IPS DF 6.9 (cell line): Measurements from ENCODE around the gene CDC42SE1.

Experiments used
- DNase-seq: peaks from one replicate; pipeline ENCODE4 v3.0.0-alpha.2; 2013; ENCODE audit warnings: low read depth, low spot score
- H3K27ac ChIP-seq: one replicate; pipeline ENCODE4 v1.5.1; 2013; ENCODE audit warnings: low read length, control low read depth
- H3K27me3 ChIP-seq: 2 replicates; pipeline ENCODE4 v1.6.1; 2013; ENCODE audit warnings: mild to moderate bottlenecking, low read length; ENCODE audit not compliant: control insufficient read depth, insufficient read depth
- H3K36me3 ChIP-seq: 2 replicates; pipeline ENCODE4 v1.6.1; 2013; ENCODE audit warnings: low read length; ENCODE audit not compliant: control insufficient read depth, insufficient read depth
- H3K4me1 ChIP-seq: 2 replicates; pipeline ENCODE4 v1.6.1; 2013; ENCODE audit warnings: low read length; ENCODE audit not compliant: control insufficient read depth, insufficient read depth
- H3K4me3 ChIP-seq: 2 replicates; pipeline ENCODE4 v1.5.1; 2013; ENCODE audit warnings: mild to moderate bottlenecking, low read length
- H3K9me3 ChIP-seq: 2 replicates; pipeline ENCODE4 v1.6.1; 2013; ENCODE audit warnings: low read length, inconsistent platforms; ENCODE audit not compliant: control insufficient read depth, insufficient read depth
- WGBS: extraction: QIAGEN DNeasy Blood & Tissue Kit; methylation state at CpG from one replicate; pipeline ENCODE4 v1.1.7; 2013; ENCODE audit warnings: mixed read lengths, missing lambda C conversion rate; ENCODE audit not compliant: insufficient read length, insufficient coverage; 5-methylcytosine and 5-hydroxymethylcytosine counted together

CDC42SE1 gene

GRCh38 chr1:151067185-151067584, 7.8 kb upstream of the CDC42SE1 start:
- no peaks in the 10 kb centered on the region for H3K36me3 ChIP-seq
- H3K9me3 ChIP-seq: no peaks in the 10 kb centered on the region
- WGBS: no CpG with 5 or more reads among the region's 4 CpGs
- no peaks in the 10 kb centered on the region for H3K4me1 ChIP-seq
- DNase-seq: no peak
- H3K4me3 ChIP-seq: no peak overlapping the region
- no peak overlapping the region for H3K27ac ChIP-seq
- no peaks in the 10 kb centered on the region for H3K27me3 ChIP-seq

GRCh38 chr1:151065089-151065645, 5.7 kb upstream of the CDC42SE1 start:
- H3K9me3 ChIP-seq: no peaks in the 10 kb centered on the region
- H3K27ac ChIP-seq: no peak overlapping the region
- no peak for DNase-seq
- no peaks in the 10 kb centered on the region for H3K27me3 ChIP-seq
- no peaks in the 10 kb centered on the region for H3K4me1 ChIP-seq
- H3K4me3 ChIP-seq: no peak overlapping the region
- no peaks in the 10 kb centered on the region for H3K36me3 ChIP-seq

- peaks cover 1% of the 10 kb centered on the region; the same call in 1 of the 2 replicates for H3K4me1 ChIP-seq
- no peak for DNase-seq
- no peak overlapping the region for H3K4me3 ChIP-seq
- no peaks in the 10 kb centered on the region for H3K27me3 ChIP-seq
- WGBS: no CpG with 5 or more reads among the region's 3 CpGs
- no peaks in the 10 kb centered on the region for H3K36me3 ChIP-seq
- H3K9me3 ChIP-seq: no peaks in the 10 kb centered on the region
- no peak overlapping the region for H3K27ac ChIP-seq
Measured at GRCh38 chr1:151062741-151063371, 3.4 kb upstream of the CDC42SE1 start.

GRCh38 chr1:151061704-151062103, 2.3 kb upstream of the CDC42SE1 start:
- DNase-seq: no peak
- Histone ChIP-seq H3K4me3 (no peak overlapping the region), H3K9me3 (no peaks in the 10 kb centered on the region), H3K27me3 (no peaks in the 10 kb centered on the region), H3K27ac (no peak overlapping the region), H3K4me1 (peaks cover 1% of the 10 kb centered on the region; the same call in 1 of the 2 replicates), H3K36me3 (peaks cover 1% of the 10 kb centered on the region; the same call in 1 of the 2 replicates)
- no CpG with 5 or more reads among the region's 2 CpGs for WGBS

GRCh38 chr1:151060657-151061421, 1.4 kb upstream of the CDC42SE1 start:
- no peaks in the 10 kb centered on the region for H3K27me3 ChIP-seq
- peak overlapping the region; percentile 97; the same call in 1 of the 2 replicates for H3K4me3 ChIP-seq
- no peaks in the 10 kb centered on the region for H3K9me3 ChIP-seq
- no CpG with 5 or more reads among the region's 4 CpGs for WGBS
- peaks cover 1% of the 10 kb centered on the region; the same call in 1 of the 2 replicates for H3K4me1 ChIP-seq
- H3K27ac ChIP-seq: no peak overlapping the region
- peaks cover 4% of the 10 kb centered on the region; the same call in 1 of the 2 replicates for H3K36me3 ChIP-seq
- no peak for DNase-seq

- Histone ChIP-seq H3K27ac (no peak within 1 kb of the TSS), H3K36me3 (peaks cover 11% of the 10 kb centered on the region; the same call in 1 of the 2 replicates)
- no peak for DNase-seq
Measured at GRCh38 chr1:151060007-151060656, 710 bp upstream of the CDC42SE1 start, which contains the start of gene MLLT11. MLLT11 (plus strand) TSS chr1:151060397; CDS start chr1:151067225, 6,828 bp downstream.

GRCh38 chr1:151058692-151059091, 730 bp downstream of the CDC42SE1 start:
- WGBS: no CpG with 5 or more reads among the region's 10 CpGs
- peak overlapping the region; percentile 97 for H3K4me3 ChIP-seq
- no peaks in the 10 kb centered on the region for H3K9me3 ChIP-seq
- no peaks in the 10 kb centered on the region for H3K27me3 ChIP-seq
- H3K27ac ChIP-seq: no peak overlapping the region
- peaks cover 22% of the 10 kb centered on the region; the same call in 1 of the 2 replicates for H3K36me3 ChIP-seq
- H3K4me1 ChIP-seq: peaks cover 1% of the 10 kb centered on the region; the same call in 1 of the 2 replicates
- no peak for DNase-seq

More at GRCh38 chr1:151060007-151060656, 710 bp upstream of the CDC42SE1 start, which contains the start of gene MLLT11:
- H3K9me3 ChIP-seq: no peaks in the 10 kb centered on the region
- no CpG with 5 or more reads among the region's 15 CpGs for WGBS
- H3K4me3 ChIP-seq: peak within 1 kb of the TSS; percentile 97
- H3K27me3 ChIP-seq: no peaks in the 10 kb centered on the region
- peaks cover 1% of the 10 kb centered on the region; the same call in 1 of the 2 replicates for H3K4me1 ChIP-seq

GRCh38 chr1:151056149-151056548, 3.3 kb downstream of the CDC42SE1 start:
- Histone ChIP-seq H3K9me3 (no peaks in the 10 kb centered on the region), H3K27me3 (no peaks in the 10 kb centered on the region), H3K27ac (no peak overlapping the region), H3K36me3 (peaks cover 27% of the 10 kb centered on the region; the same call in 1 of the 2 replicates), H3K4me1 (peaks cover 1% of the 10 kb centered on the region; the same call in 1 of the 2 replicates), H3K4me3 (no peak overlapping the region)
- no peak for DNase-seq
- WGBS: no CpG with 5 or more reads among the region's 2 CpGs

- no peaks in the 10 kb centered on the region for H3K27me3 ChIP-seq
- H3K4me1 ChIP-seq: peaks cover 1% of the 10 kb centered on the region; the same call in 1 of the 2 replicates
- no peaks in the 10 kb centered on the region for H3K9me3 ChIP-seq
- no peak overlapping the region for H3K4me3 ChIP-seq
- H3K36me3 ChIP-seq: peaks cover 27% of the 10 kb centered on the region; the same call in 1 of the 2 replicates
- WGBS: no CpG with 5 or more reads among the region's 2 CpGs
- H3K27ac ChIP-seq: no peak overlapping the region
- DNase-seq: no peak
Measured at GRCh38 chr1:151055581-151055980, 3.8 kb downstream of the CDC42SE1 start.
